Left renal cortex interstitium (tissue), 4 donors: ENCODE measurements around the gene EXD3. TPM values are rescaled to one million over a fixed set of nuclear protein-coding genes. Genes with fewer than 3 reads are reported as not detected.

Experiments used
- DNase-seq, 4 donors: peaks; one replicate each; pipeline ENCODE4 v3.0.0-alpha.2; 2013; ENCODE audit warnings: low read depth in 4 of 4, low spot score in 2 of 4, missing footprints in 1 of 4
- polyA plus RNA-seq, 4 donors: library from polyadenylated mRNA; unstranded; fragments of 120-200 nt; gene quantifications; one replicate each; pipeline ENCODE4 v1.2.1, GENCODE V29; 2013; ENCODE audit not compliant: insufficient read length in 4 of 4

EXD3 gene
- polyA plus RNA-seq, 4 donors = 8.1 to 26.1 (median 19.7) TPM

GRCh38 chr9:137310189-137311052 lies 112.5 kb downstream of the EXD3 start:
- no peak for DNase-seq

- DNase-seq = no peak
These were observed 113.4 kb downstream of the EXD3 start for GRCh38 chr9:137309368-137310188.

- DNase-seq = no peak
These were observed 114.8 kb downstream of the EXD3 start for GRCh38 chr9:137308057-137308619.

- DNase-seq = no peak
These were observed 115.5 kb downstream of the EXD3 start for GRCh38 chr9:137307255-137308056.

GRCh38 chr9:137306850-137307254 lies 116.1 kb downstream of the EXD3 start:
- no peak for DNase-seq

- DNase-seq = no peak
These were observed 116.7 kb downstream of the EXD3 start for GRCh38 chr9:137306066-137306849.

- DNase-seq = no peak
These were observed 117.2 kb downstream of the EXD3 start for GRCh38 chr9:137305798-137306065.

- DNase-seq = no peak
These were observed 117.7 kb downstream of the EXD3 start for GRCh38 chr9:137305060-137305797.

- DNase-seq = no peak
These were observed 118.4 kb downstream of the EXD3 start for GRCh38 chr9:137304383-137305059.

- DNase-seq = no peak
These were observed 119.0 kb downstream of the EXD3 start for GRCh38 chr9:137303893-137304382.

- no peak for DNase-seq
These were observed 119.6 kb downstream of the EXD3 start for GRCh38 chr9:137303151-137303892.

- DNase-seq = no peak
These were observed 120.4 kb downstream of the EXD3 start for GRCh38 chr9:137302449-137303150.

- DNase-seq = no peak
These were observed 120.9 kb downstream of the EXD3 start, which contains the start of gene NRARP for GRCh38 chr9:137302118-137302448. TSS of gene NRARP (minus strand) at chr9:137302271. CDS start at chr9:137301928, 343 bp downstream.

- DNase-seq = no peak
These were observed 121.6 kb downstream of the EXD3 start for GRCh38 chr9:137301081-137301947.

- DNase-seq = no peak
These were observed 122.3 kb downstream of the EXD3 start for GRCh38 chr9:137300567-137301080.

- no peak for DNase-seq
These were observed 123.0 kb downstream of the EXD3 start for GRCh38 chr9:137299938-137300337.
